GM23338 (cell line): ENCODE measurements around the gene LRMDA. TPM values are rescaled to one million over a fixed set of nuclear protein-coding genes. Genes with fewer than 3 reads are reported as not detected.

Experiments
- ATAC-seq: fragments of 200-7000 bp; cut with Tn5 transposase; 3 replicates; pipeline ENCODE4 v1.9.1; 2020
- DNase-seq: peaks from one replicate; pipeline ENCODE4 v3.0.0-alpha.2; 2015; ENCODE audit warnings: low spot score
- H2AFZ ChIP-seq: fragments of 200-600 bp; sonication (generic); 2 replicates; pipeline ENCODE4 v1.8.0; 2016; ENCODE audit warnings: antibody characterized with exemption, mild to moderate bottlenecking, moderate library complexity
- H3F3A ChIP-seq: fragments of 200-600 bp; sonication (generic); replicated peaks from 2 replicates; pipeline ENCODE4 v1.8.0; 2017; ENCODE audit warnings: antibody characterized with exemption, mixed run types, low read depth
- H3K27ac ChIP-seq: fragments of 200-600 bp; sonication (generic); 2 replicates; pipeline ENCODE4 v1.6.1; 2016; ENCODE audit warnings: low read depth
- H3K27me3 ChIP-seq: fragments of 200-600 bp; sonication (generic); 2 replicates; pipeline ENCODE4 v1.8.0; 2016; ENCODE audit warnings: mild to moderate bottlenecking, mixed run types, moderate library complexity; ENCODE audit not compliant: insufficient read depth
- H3K36me3 ChIP-seq: fragments of 200-600 bp; sonication (generic); 2 replicates; pipeline ENCODE4 v1.8.0; 2016; ENCODE audit warnings: mild to moderate bottlenecking; ENCODE audit not compliant: insufficient read depth
- H3K4me1 ChIP-seq: fragments of 200-600 bp; sonication (generic); 2 replicates; pipeline ENCODE4 v1.8.0; 2016; ENCODE audit warnings: mild to moderate bottlenecking, moderate library complexity; ENCODE audit not compliant: insufficient read depth
- H3K4me2 ChIP-seq: fragments of 200-600 bp; sonication (generic); 2 replicates; pipeline ENCODE4 v1.7.1; 2017; ENCODE audit warnings: mixed run types
- H3K4me3 ChIP-seq: fragments of 200-600 bp; sonication (generic); 2 replicates; pipeline ENCODE4 v1.6.1; 2016; ENCODE audit warnings: mixed run types
- H3K79me2 ChIP-seq: fragments of 200-600 bp; sonication (generic); replicated peaks from 2 replicates; pipeline ENCODE4 v1.8.0; 2017; ENCODE audit warnings: mild to moderate bottlenecking; ENCODE audit not compliant: insufficient read depth
- H3K9me2 ChIP-seq: fragments of 200-600 bp; sonication (generic); 2 replicates; pipeline ENCODE4 v1.8.0; 2017; ENCODE audit not compliant: insufficient read depth
- H4K20me1 ChIP-seq: fragments of 200-600 bp; sonication (generic); replicated peaks from 2 replicates; pipeline ENCODE4 v1.8.0; 2017; ENCODE audit warnings: mild to moderate bottlenecking; ENCODE audit not compliant: insufficient read depth
- H3K27ac Mint-ChIP-seq: 2 replicates; pipeline ENCODE4 v1.8.0; 2020; ENCODE audit warnings: inconsistent platforms, mild to moderate bottlenecking, moderate library complexity, mixed read lengths
- H3K27me3 Mint-ChIP-seq: 3 replicates; pipeline ENCODE4 v1.8.0; 2022; ENCODE audit warnings: low read depth, mild to moderate bottlenecking, moderate library complexity, mixed read lengths, inconsistent platforms; ENCODE audit not compliant: insufficient read depth, poor library complexity
- H3K36me3 Mint-ChIP-seq: 3 replicates; pipeline ENCODE4 v1.8.0; 2021; ENCODE audit warnings: low read depth, mild to moderate bottlenecking, inconsistent platforms, moderate library complexity, mixed read lengths
- H3K4me1 Mint-ChIP-seq: 3 replicates; pipeline ENCODE4 v1.8.0; 2020; ENCODE audit warnings: mild to moderate bottlenecking, inconsistent platforms, mixed read lengths
- H3K4me3 Mint-ChIP-seq: 3 replicates; pipeline ENCODE4 v1.8.0; 2021; ENCODE audit warnings: moderate library complexity, mild to moderate bottlenecking, inconsistent platforms, mixed read lengths
- H3K9me3 Mint-ChIP-seq: 3 replicates; pipeline ENCODE4 v1.8.0; 2020; ENCODE audit warnings: moderate library complexity, mild to moderate bottlenecking, inconsistent platforms, mixed read lengths
- CREB1 ChIP-seq: fragments of 250-450 bp; sonication (Bioruptor Pico); IDR thresholded peaks from 2 replicates; pipeline ENCODE4 v1.5.0; 2020; ENCODE audit warnings: low read depth, mild to moderate bottlenecking, moderate library complexity
- CTCF ChIP-seq, 2 experiments: fragments of 200-600 bp in 1 of 2; sonication (generic) in 1 of 2; conservative IDR thresholded peaks; 2 replicates each; pipeline versions ENCODE4 v1.5.1 to v1.6.1; 2016 to 2017; ENCODE audit warnings: antibody characterized with exemption in 2 of 2, low read depth in 2 of 2, mild to moderate bottlenecking in 2 of 2, moderate library complexity in 1 of 2
- EZH2 ChIP-seq: fragments of 200-600 bp; sonication (generic); IDR thresholded peaks from one replicate; pipeline ENCODE4 v1.8.0; 2017; ENCODE audit warnings: antibody characterized with exemption, mild to moderate bottlenecking, low read depth; ENCODE audit not compliant: unreplicated experiment
- EZH2phosphoT487 ChIP-seq: fragments of 200-600 bp; sonication (generic); IDR thresholded peaks from one replicate; pipeline ENCODE4 v1.8.1; 2018; ENCODE audit warnings: antibody characterized with exemption; ENCODE audit not compliant: unreplicated experiment
- JUNB ChIP-seq: IDR thresholded peaks from one replicate; pipeline ENCODE4 v1.6.1; 2016; ENCODE audit warnings: antibody characterized with exemption; ENCODE audit not compliant: unreplicated experiment
- NANOG ChIP-seq: IDR thresholded peaks from 2 replicates; pipeline ENCODE4 v1.6.1; 2016; ENCODE audit warnings: antibody characterized with exemption, borderline replicate concordance
- POLR2AphosphoS5 ChIP-seq: IDR thresholded peaks from 2 replicates; pipeline ENCODE4 v1.6.1; 2016; ENCODE audit warnings: antibody characterized with exemption, low read depth
- REST ChIP-seq: IDR thresholded peaks from one replicate; pipeline ENCODE4 v1.6.1; 2018; ENCODE audit warnings: antibody characterized with exemption; ENCODE audit not compliant: unreplicated experiment
- STAT1 ChIP-seq: IDR thresholded peaks from one replicate; pipeline ENCODE4 v1.6.1; 2016; ENCODE audit warnings: antibody characterized with exemption; ENCODE audit not compliant: unreplicated experiment
- ZNF114 ChIP-seq: fragments of 250-450 bp; sonication (Bioruptor Pico); IDR thresholded peaks from 2 replicates; pipeline ENCODE4 v1.5.0; 2020; ENCODE audit warnings: mild to moderate bottlenecking, moderate library complexity
- ZNF331 ChIP-seq: fragments of 250-450 bp; sonication (Bioruptor Pico); IDR thresholded peaks from 2 replicates; pipeline ENCODE4 v1.5.0; 2020; ENCODE audit warnings: low read depth, mild to moderate bottlenecking, moderate library complexity
- ZNF462 ChIP-seq: fragments of 250-450 bp; sonication (Bioruptor Pico); IDR thresholded peaks from 2 replicates; pipeline ENCODE4 v1.5.0; 2020; ENCODE audit warnings: mild to moderate bottlenecking, moderate library complexity
- polyA plus RNA-seq: library from polyadenylated mRNA; unstranded; fragments of >200 nt; fragmentation: Nextera tagmentation; extraction: Ambion mirVana; gene quantifications from 2 replicates; pipeline ENCODE4 v1.2.1, GENCODE V29; 2016
- total RNA-seq: library from RNA; depleted of rRNA; stranded (reverse); fragments of >200 nt; shearing (Covaris generic); gene quantifications from 2 replicates; pipeline ENCODE4 v1.2.3, GENCODE V29; 2014
- TF ChIP-seq, protein P1 (sequence below): IDR thresholded peaks from 2 replicates; pipeline ENCODE4 v1.6.1; 2016; ENCODE audit warnings: antibody characterized with exemption

LRMDA gene
- total and polyA plus RNA-seq, 2 experiments from 2014 or later: 0.90 to 1.8 TPM

DNA sequence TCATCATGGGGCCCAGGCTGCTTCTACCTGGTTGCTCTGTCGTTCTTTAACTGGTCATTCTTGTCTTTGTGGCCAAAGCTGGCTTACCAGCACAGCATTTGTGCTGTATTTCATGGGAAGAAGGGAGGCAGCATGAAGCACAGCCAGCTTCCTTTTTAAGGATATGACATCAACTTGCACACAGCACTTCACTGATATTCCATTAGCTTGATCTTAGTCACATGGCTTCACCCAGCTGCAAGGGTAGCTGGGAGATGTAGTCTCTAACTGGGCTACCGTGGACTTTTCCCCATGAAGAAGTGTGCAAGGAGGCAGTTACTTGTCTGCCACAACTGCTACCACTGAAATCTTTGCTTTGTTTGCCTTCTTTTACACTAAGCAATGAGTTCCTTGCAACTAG, 525.2 kb downstream of the LRMDA start:
- no peak overlapping the region for H3K4me2 ChIP-seq
- Mint-ChIP-seq H3K36me3 (no peaks in the 10 kb centered on the region), H3K27ac (no peak overlapping the region), H3K27me3 (no peaks in the 10 kb centered on the region), H3K9me3 (no peaks in the 10 kb centered on the region), H3K4me3 (no peak overlapping the region), H3K4me1 (no peaks in the 10 kb centered on the region)
- DNase-seq (no peak), ATAC-seq (no peak; the same call in 2 of the 3 replicates)
- no peaks in the 10 kb centered on the region for H3K79me2 ChIP-seq
- H3K27ac ChIP-seq: no peak overlapping the region
- H3K4me1 ChIP-seq: no peaks in the 10 kb centered on the region
- no peaks in the 10 kb centered on the region for H4K20me1 ChIP-seq
- no peaks in the 10 kb centered on the region for H3F3A ChIP-seq
- TF ChIP-seq ZNF114 (no peak), POLR2AphosphoS5 (no peak), CTCF (conservative IDR thresholded peaks at IDR 0.05; ENCODE audit: low read depth in 2 of 2) (no peak), EZH2phosphoT487 (no peak), REST (no peak), ZNF462 (CRISPR knock-in tag) (no peak), NANOG (no peak), CREB1 (CRISPR knock-in tag) (no peak), ZNF331 (CRISPR knock-in tag) (no peak), EZH2 (no peak), STAT1 (no peak), JUNB (no peak)
- TF ChIP-seq, protein P1, sequence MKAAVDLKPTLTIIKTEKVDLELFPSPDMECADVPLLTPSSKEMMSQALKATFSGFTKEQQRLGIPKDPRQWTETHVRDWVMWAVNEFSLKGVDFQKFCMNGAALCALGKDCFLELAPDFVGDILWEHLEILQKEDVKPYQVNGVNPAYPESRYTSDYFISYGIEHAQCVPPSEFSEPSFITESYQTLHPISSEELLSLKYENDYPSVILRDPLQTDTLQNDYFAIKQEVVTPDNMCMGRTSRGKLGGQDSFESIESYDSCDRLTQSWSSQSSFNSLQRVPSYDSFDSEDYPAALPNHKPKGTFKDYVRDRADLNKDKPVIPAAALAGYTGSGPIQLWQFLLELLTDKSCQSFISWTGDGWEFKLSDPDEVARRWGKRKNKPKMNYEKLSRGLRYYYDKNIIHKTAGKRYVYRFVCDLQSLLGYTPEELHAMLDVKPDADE: no peak
- 0 out of 2 replicates have a peak overlapping the region, but pooled peaks have one; percentile 63 for H2AFZ ChIP-seq
- no peak overlapping the region for H3K4me3 ChIP-seq
- H3K9me2 ChIP-seq: no peaks in the 10 kb centered on the region
- no peaks in the 10 kb centered on the region for H3K36me3 ChIP-seq
- H3K27me3 ChIP-seq: no peaks in the 10 kb centered on the region
